ENCODE measurements around the gene DCTN4.

DCTN4 gene

GRCh38 chr5:150740992-150741391 is 17.8 kb downstream of the DCTN4 start:
- no peak for DNase-seq (ENCODE audit: low read depth in 2 of 2)

GRCh38 chr5:150738862-150739261 is 20.0 kb downstream of the DCTN4 start:
- no peak for DNase-seq (ENCODE audit: low read depth in 2 of 2)

GRCh38 chr5:150734579-150735384 is 24.0 kb downstream of the DCTN4 start:
- DNase-seq (ENCODE audit: low read depth in 2 of 2) = no peak

GRCh38 chr5:150731669-150732242 is 27.1 kb downstream of the DCTN4 start:
- DNase-seq (ENCODE audit: low read depth in 2 of 2) = no peak

GRCh38 chr5:150729859-150730258 is 29.0 kb downstream of the DCTN4 start:
- no peak for DNase-seq (ENCODE audit: low read depth in 2 of 2)

GRCh38 chr5:150723845-150724244 is 35.0 kb downstream of the DCTN4 start:
- no peak for DNase-seq (ENCODE audit: low read depth in 2 of 2)

- DNase-seq (ENCODE audit: low read depth in 2 of 2) = no peak
Observed at GRCh38 chr5:150710165-150710564, 48.7 kb downstream of the DCTN4 start.

GRCh38 chr5:150706776-150707390 is 51.9 kb downstream of the DCTN4 start:
- DNase-seq (ENCODE audit: low read depth in 2 of 2) = no peak

GRCh38 chr5:150703762-150704161 is 55.1 kb downstream of the DCTN4 start:
- DNase-seq (ENCODE audit: low read depth in 2 of 2) = no peak

- peak; percentile 79 to 83 for DNase-seq (ENCODE audit: low read depth in 2 of 2)
Observed at GRCh38 chr5:150700594-150701377, 58.0 kb downstream of the DCTN4 start, which contains the start of gene RBM22. Gene RBM22, minus strand, starts transcription at chr5:150701062. Its CDS starts 77 bp downstream, at chr5:150700985.

- DNase-seq (ENCODE audit: low read depth in 2 of 2) = no peak
Observed at GRCh38 chr5:150700246-150700593, 58.6 kb downstream of the DCTN4 start.

- DNase-seq (ENCODE audit: low read depth in 2 of 2) = no peak
Observed at GRCh38 chr5:150694612-150695011, 64.2 kb downstream of the DCTN4 start.

GRCh38 chr5:150692276-150692675 is 66.5 kb downstream of the DCTN4 start:
- no peak for DNase-seq (ENCODE audit: low read depth in 2 of 2)

GRCh38 chr5:150690760-150691159 is 68.1 kb downstream of the DCTN4 start:
- DNase-seq (ENCODE audit: low read depth in 2 of 2) = no peak

GRCh38 chr5:150689120-150689519 is 69.7 kb downstream of the DCTN4 start:
- DNase-seq (ENCODE audit: low read depth in 2 of 2) = no peak

GRCh38 chr5:150676578-150676977 is 82.2 kb downstream of the DCTN4 start:
- no peak for DNase-seq (ENCODE audit: low read depth in 2 of 2)

GRCh38 chr5:150675069-150675468 is 83.7 kb downstream of the DCTN4 start:
- no peak for DNase-seq (ENCODE audit: low read depth in 2 of 2)

GRCh38 chr5:150674341-150674821 is 84.4 kb downstream of the DCTN4 start:
- no peak for DNase-seq (ENCODE audit: low read depth in 2 of 2)

- no peak for DNase-seq (ENCODE audit: low read depth in 2 of 2)
Observed at GRCh38 chr5:150672884-150673275, 85.9 kb downstream of the DCTN4 start.

- DNase-seq (ENCODE audit: low read depth in 2 of 2) = no peak
Observed at GRCh38 chr5:150672237-150672883, 86.5 kb downstream of the DCTN4 start.

GRCh38 chr5:150671509-150672236 is 87.1 kb downstream of the DCTN4 start:
- no peak for DNase-seq (ENCODE audit: low read depth in 2 of 2)
